RWPE2 (cell line): Measurements from ENCODE around the gene MAGOHB.

ENCODE experiments used
- ATAC-seq: fragments of 200-7000 bp; cut with Tn5 transposase; 3 replicates; pipeline ENCODE4 v1.9.1; 2021; ENCODE audit warnings: low read depth
- DNase-seq: peaks from one replicate; pipeline ENCODE4 v3.0.0-alpha.2; 2020; ENCODE audit warnings: low spot score
- H3K27ac ChIP-seq: fragments of 450-650 bp; 2 replicates; pipeline ENCODE4 v1.5.1; 2017; ENCODE audit warnings: mild to moderate bottlenecking; ENCODE audit not compliant: poor library complexity, severe bottlenecking
- H3K27me3 ChIP-seq: fragments of 250-450 bp; sonication (Bioruptor Pico); 2 replicates; pipeline ENCODE4 v1.5.1; 2021; ENCODE audit warnings: mild to moderate bottlenecking, moderate library complexity; ENCODE audit not compliant: insufficient read depth, poor library complexity, severe bottlenecking
- H3K36me3 ChIP-seq: fragments of 250-450 bp; sonication (Bioruptor Pico); 2 replicates; pipeline ENCODE4 v1.5.1; 2020; ENCODE audit warnings: low read depth, mild to moderate bottlenecking, moderate library complexity
- H3K4me1 ChIP-seq: fragments of 250-450 bp; sonication (Bioruptor Pico); 2 replicates; pipeline ENCODE4 v1.5.1; 2021; ENCODE audit warnings: mild to moderate bottlenecking, moderate library complexity; ENCODE audit not compliant: insufficient read depth, poor library complexity, severe bottlenecking
- H3K4me3 ChIP-seq: fragments of 250-450 bp; sonication (Bioruptor Pico); 2 replicates; pipeline ENCODE4 v1.5.1; 2021; ENCODE audit warnings: mild to moderate bottlenecking, moderate library complexity; ENCODE audit not compliant: severe bottlenecking
- H3K9me3 ChIP-seq: fragments of 250-450 bp; sonication (Bioruptor Pico); 2 replicates; pipeline ENCODE4 v1.5.1; 2021; ENCODE audit warnings: mild to moderate bottlenecking, moderate library complexity; ENCODE audit not compliant: severe bottlenecking
- CTCF ChIP-seq: fragments of 450-650 bp; IDR thresholded peaks from one replicate; pipeline ENCODE4 v1.5.1; 2017; ENCODE audit warnings: mild to moderate bottlenecking, moderate library complexity; ENCODE audit not compliant: poor library complexity, severe bottlenecking

The MAGOHB gene

GRCh38 chr12:10635306-10635705 is 21.9 kb upstream of the MAGOHB start:
- H3K36me3 ChIP-seq, result no peaks in the 10 kb centered on the region
- ATAC-seq (no peak), DNase-seq (no peak)
- H3K4me3 ChIP-seq, result no peak overlapping the region
- H3K27ac ChIP-seq, result no peak overlapping the region
- H3K27me3 ChIP-seq, result no peaks in the 10 kb centered on the region
- H3K4me1 ChIP-seq, result no peaks in the 10 kb centered on the region
- no peaks in the 10 kb centered on the region for H3K9me3 ChIP-seq
- no peak for TF ChIP-seq CTCF

- no peaks in the 10 kb centered on the region for H3K36me3 ChIP-seq
- no peak for TF ChIP-seq CTCF
- no peak overlapping the region for H3K4me3 ChIP-seq
- no peaks in the 10 kb centered on the region for H3K27me3 ChIP-seq
- no peak overlapping the region for H3K27ac ChIP-seq
- H3K4me1 ChIP-seq, result no peaks in the 10 kb centered on the region
- DNase-seq (no peak), ATAC-seq (no peak)
- H3K9me3 ChIP-seq, result no peaks in the 10 kb centered on the region
Observed at GRCh38 chr12:10634427-10634826, 21.0 kb upstream of the MAGOHB start.

- no peak overlapping the region for H3K27ac ChIP-seq
- H3K27me3 ChIP-seq, result no peaks in the 10 kb centered on the region
- H3K9me3 ChIP-seq, result no peaks in the 10 kb centered on the region
- DNase-seq (no peak), ATAC-seq (no peak)
- no peak overlapping the region for H3K4me3 ChIP-seq
- H3K4me1 ChIP-seq, result no peaks in the 10 kb centered on the region
- no peak for TF ChIP-seq CTCF
- H3K36me3 ChIP-seq, result no peaks in the 10 kb centered on the region
Observed at GRCh38 chr12:10633541-10633940, 20.1 kb upstream of the MAGOHB start.

- H3K27ac ChIP-seq, result no peak overlapping the region
Observed at GRCh38 chr12:10632226-10632625, 18.8 kb upstream of the MAGOHB start.

GRCh38 chr12:10624605-10625004 is 11.2 kb upstream of the MAGOHB start:
- H3K27ac ChIP-seq, result no peak overlapping the region
- H3K9me3 ChIP-seq, result no peaks in the 10 kb centered on the region
- no peak overlapping the region for H3K4me3 ChIP-seq
- DNase-seq, result no peak
- ATAC-seq, result no peak
- no peaks in the 10 kb centered on the region for H3K36me3 ChIP-seq
- H3K27me3 ChIP-seq, result no peaks in the 10 kb centered on the region
- H3K4me1 ChIP-seq, result no peaks in the 10 kb centered on the region
- TF ChIP-seq CTCF, result no peak

More at GRCh38 chr12:10632226-10632625, 18.8 kb upstream of the MAGOHB start:
- Histone ChIP-seq H3K4me1 (no peaks in the 10 kb centered on the region), H3K27me3 (no peaks in the 10 kb centered on the region), H3K36me3 (no peaks in the 10 kb centered on the region), H3K4me3 (no peak overlapping the region), H3K9me3 (no peaks in the 10 kb centered on the region)
- DNase-seq (no peak), ATAC-seq (no peak)
- TF ChIP-seq CTCF, result no peak
